OCI-M2 (cell line): ENCODE data around the gene SMPD3.

Source experiments
- DNase-seq: peaks from one replicate; lab custom pipeline; 2025; ENCODE audit not compliant: unreplicated experiment; lab: John Stamatoyannopoulos, UW

The SMPD3 gene

DNA sequence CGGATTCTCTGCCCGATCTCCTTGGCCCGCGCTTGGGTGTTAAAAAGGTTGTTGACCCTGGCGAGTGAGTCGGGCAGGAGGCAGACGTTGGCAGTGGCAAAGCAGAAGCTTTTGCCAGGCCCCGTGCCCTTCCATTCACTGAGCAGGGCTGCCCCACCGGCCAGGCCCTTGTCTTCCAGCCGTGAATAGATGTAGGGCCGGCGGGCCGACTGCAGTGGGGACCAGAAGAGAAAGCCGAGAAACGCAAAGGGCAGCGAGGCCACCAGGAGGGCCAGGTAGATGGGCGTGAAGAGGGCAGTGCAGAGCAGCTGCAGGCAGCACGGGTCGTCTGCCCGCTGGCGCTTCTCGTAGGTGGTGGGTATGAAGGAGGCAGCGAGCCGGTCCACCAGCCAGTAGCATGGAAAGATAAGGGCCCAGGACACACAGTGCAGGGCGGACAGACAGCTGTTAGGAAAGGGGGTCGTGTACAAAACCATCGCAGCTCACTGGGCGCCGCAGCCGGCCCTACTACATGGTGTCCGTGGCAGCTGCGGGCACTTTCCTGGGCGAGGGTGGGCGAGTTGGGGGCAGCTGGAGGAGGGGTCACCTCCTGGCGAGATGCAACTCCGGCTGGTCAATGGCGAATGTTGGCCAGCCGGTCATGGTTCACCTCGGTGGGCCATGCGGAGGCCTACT is 76.5 kb downstream of the SMPD3 start:
- DNase-seq, result no peak

GRCh38 chr16:68371276-68371651 is 77.0 kb downstream of the SMPD3 start:
- DNase-seq, result no peak

- DNase-seq, result no peak
Measured at GRCh38 chr16:68370581-68371275, 77.6 kb downstream of the SMPD3 start.

DNA sequence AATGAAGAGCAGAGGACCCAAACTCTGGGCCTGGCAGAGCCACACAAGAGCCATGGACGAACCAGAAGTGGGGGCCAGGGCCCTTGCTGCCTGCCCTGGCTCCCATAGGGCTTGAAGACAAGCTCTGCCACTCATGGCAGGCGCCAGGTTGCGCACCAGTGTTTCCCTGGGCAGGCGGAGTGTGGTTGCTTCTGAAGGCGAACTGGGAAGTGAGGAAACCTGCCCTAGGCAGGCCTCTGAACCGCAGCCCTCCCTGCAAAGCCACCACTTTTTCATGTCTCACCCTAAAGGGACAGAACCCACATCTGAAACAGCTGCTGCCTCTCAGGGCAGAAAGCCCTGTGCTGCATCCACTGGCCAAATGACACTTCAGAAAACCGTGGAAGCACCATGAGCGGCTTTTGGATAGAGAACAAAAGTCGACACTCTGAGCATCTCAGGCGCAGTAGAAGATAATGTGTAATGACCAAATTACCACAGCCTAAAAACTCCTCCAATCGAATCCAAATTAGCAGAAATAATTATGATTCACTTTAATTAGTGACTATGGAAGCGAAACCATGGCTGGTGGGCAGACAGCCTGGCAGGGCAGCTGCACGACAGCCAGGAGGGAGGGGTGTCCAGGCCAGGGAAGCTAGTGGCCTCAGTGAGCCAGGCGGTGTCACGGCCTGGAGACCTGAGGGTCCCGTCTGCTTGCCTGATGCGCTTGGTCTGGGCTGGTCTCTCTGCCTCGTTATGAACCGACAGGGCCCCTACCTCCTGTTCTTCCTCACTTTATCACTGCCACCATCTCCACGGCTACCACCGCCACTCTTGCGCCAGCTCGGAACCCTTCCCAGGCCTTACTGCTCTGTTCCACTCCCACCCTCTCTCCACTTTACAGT is 78.4 kb downstream of the SMPD3 start:
- no peak for DNase-seq

DNA sequence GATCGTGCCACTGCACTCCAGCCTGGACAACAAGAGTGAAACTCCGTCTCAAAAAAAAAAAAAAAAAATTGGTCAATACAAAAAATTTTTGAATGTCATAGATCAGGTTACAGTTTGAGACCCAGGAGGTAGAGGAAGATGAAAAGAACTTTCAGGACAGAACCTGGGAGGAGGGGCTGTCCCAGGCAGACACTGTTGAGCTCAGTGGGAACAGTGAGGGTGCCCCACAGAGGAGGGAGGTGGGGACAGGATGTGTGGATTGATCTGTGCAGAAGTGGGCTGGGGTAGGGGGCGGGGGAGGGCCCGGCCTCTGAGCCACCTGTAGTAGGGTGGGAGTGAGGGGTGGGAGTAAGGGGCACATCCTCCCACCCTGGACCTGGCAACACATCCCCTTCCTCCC is 79.1 kb downstream of the SMPD3 start:
- no peak for DNase-seq

DNA sequence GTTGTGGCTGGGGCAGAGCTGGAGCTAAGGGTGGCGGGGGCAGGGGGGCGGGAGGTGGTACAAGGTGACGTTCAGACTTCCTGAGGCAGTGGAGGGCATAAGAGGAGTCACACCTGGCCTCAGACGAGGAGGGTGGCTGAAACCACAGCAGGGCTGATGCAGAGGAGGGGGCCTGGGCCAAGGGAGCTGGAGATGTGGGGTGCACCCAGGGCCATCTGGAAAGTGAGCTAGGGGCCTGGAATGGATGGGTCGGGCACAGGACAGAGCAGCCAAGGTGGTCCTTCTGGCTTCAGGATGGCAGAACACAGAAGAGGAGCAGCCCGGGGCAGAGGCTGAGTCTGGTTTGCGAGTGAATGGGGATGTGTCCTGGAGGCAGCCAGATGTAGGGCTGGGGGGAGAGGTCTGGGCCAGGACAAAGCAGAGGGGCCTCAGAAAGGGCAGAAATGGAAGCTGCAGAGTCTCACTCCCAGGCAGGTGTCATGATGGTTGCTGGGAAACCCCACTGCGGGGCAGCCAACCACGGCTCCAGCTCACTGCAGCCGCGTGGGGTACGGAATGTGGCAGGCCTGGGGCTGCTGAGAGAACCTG is 79.9 kb downstream of the SMPD3 start:
- DNase-seq, result no peak

GRCh38 chr16:68367891-68368290 is 80.4 kb downstream of the SMPD3 start:
- DNase-seq, result no peak

DNA sequence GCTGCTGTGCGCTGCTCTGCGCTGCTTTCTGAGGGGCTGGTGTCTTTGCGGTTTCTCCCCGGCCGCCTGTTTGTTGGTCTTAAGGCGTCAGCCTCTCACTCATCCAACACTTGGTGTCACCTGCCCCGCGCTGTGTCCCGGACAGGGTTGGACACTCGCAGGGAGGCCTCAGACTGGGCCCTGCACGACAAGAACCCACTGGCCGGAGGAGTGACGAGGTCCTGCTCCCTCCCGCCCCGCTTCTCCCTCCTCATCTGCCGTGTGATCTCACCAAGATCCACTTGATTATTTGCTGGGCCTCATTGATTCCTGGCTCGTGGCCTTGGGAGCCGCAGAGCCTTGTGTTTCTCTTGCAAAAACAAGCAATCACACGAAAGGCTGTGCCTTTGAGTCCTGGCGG is 80.9 kb downstream of the SMPD3 start:
- DNase-seq, result no peak

- DNase-seq, result no peak
Measured at GRCh38 chr16:68367030-68367429, 81.3 kb downstream of the SMPD3 start.

DNA sequence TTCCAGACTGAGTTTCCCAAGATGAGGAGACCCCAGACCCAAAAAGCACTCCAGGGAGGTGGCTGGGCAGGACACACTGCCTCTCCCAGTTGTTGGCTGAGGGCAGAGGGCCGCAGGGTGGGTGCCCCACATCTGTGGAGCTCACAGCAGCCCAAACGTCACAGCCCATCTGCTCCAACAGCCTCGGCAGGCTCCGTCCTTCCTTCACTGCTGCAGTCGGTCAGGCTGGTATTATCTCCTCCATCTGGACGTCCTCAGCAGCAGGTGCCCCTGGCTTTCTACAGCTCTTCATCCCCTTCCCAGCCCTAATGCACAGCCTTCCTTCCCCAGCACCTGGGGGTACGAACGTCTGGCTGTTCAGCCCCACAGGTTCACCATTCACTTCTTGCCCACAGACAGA is 82.2 kb downstream of the SMPD3 start:
- no peak for DNase-seq

GRCh38 chr16:68365167-68365817 is 83.0 kb downstream of the SMPD3 start:
- no peak for DNase-seq

DNA sequence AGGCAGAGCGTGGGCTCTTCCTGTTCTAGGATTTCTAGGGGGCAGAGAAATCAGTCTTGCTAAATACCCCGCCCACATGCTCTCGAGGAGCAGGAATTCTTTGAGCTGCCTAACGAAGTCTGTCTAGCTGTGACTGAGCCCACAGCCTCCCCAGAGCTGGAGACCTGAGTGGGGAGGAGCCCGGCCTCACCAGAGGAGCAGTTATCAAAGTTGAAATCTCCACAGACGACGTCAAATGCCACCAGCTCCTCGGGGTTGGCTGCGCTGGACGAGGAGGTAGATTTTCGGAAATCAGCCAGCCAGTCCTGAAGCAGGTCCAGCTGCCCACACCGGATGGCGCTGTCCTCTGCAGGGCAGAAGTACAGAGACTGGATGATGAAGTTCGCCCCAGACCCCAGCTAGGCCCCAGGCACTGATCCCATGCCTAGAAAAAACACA is 83.7 kb downstream of the SMPD3 start:
- no peak for DNase-seq

GRCh38 chr16:68363658-68364521 is 84.4 kb downstream of the SMPD3 start:
- no peak for DNase-seq

DNA sequence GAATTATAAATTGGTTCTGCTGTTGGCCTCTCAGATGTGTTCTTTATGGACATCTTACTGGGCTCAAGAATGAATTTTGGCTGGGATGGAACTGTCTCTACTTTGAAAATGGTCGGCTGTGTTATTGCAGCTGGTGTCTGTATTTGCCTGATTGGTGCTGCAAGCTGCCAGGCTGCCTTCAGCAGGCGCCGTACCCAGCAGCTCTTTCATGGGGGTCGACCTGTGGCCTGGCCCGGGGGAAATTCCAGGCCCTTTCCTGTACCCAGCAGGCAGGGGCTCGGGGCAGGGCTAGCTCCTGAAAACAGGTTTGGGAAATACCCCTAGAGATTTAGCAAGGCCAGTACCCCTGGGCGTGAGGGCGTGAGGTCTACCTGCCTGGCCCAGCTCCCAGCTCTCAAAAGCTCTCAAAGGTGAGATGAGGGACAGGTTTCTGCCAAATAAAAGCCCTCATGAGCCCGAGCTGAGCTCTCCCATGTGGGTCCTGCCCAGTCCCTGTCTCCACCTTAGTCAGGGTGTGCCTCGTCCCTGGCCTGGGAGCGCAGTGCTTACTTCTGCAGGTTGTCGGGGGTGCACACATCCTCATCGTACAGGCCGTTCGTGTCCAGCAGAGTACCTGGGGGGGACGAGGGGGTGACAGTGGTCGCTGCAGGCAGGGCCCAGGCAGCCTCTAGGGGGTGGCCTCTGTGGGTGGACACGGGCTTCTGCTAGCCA is 85.2 kb downstream of the SMPD3 start:
- no peak for DNase-seq

DNA sequence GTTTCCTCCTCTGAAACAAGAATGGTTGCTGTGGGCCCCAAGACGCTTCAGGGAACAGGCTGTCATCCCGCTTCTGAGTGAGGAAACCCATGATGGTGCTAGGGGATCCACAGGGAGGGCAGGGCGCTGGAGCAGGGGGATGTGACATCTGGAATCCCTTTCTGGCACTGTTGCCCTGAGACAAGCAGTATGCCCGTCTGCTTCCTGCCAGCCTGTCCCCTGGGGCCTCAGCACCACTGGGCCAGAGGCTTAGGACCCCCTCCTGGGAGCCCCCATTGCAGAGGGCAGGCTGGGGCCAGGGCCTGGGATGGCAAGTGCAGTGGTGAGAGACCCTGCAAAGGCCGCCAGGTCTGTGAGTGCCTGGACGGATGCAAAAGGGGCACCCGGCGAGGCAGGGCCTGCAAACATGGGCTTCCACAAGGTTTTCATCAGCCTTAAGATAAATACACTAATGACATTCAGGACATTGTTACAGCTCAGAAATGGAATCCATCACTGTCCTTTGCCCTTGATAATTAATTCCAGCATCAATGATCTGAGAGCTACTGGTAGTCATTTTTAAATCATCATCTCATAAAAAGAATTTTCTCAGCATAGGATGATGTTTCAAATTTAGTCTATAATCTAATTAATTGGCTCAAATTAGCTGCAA is 85.9 kb downstream of the SMPD3 start:
- DNase-seq, result no peak

GRCh38 chr16:68361485-68361884 is 86.8 kb downstream of the SMPD3 start:
- no peak for DNase-seq

- no peak for DNase-seq
Measured at GRCh38 chr16:68360956-68361355, 87.4 kb downstream of the SMPD3 start.

- DNase-seq, result no peak
Measured at GRCh38 chr16:68360547-68360946, 87.8 kb downstream of the SMPD3 start.
